Mesothelial cell of epicardium (in vitro differentiated cells): Measurements from ENCODE around the gene CFTR. TPM values are rescaled to one million over a fixed set of nuclear protein-coding genes. Genes with fewer than 3 reads are reported as not detected.

Experiments
- DNase-seq, 2 experiments: peaks; one replicate each; pipeline ENCODE4 v3.0.0; 2021; ENCODE audit warnings: low spot score in 2 of 2; ENCODE audit not compliant: unreplicated experiment in 2 of 2
- H3K27ac Mint-ChIP-seq: 2 replicates; pipeline ENCODE4 v1.8.0; 2021; ENCODE audit warnings: mixed read lengths
- H3K27me3 Mint-ChIP-seq: 2 replicates; pipeline ENCODE4 v1.8.0; 2021; ENCODE audit warnings: low read depth, mixed read lengths
- H3K36me3 Mint-ChIP-seq: 2 replicates; pipeline ENCODE4 v1.8.0; 2021; ENCODE audit warnings: mixed read lengths
- H3K4me1 Mint-ChIP-seq: 2 replicates; pipeline ENCODE4 v1.8.0; 2021; ENCODE audit warnings: mixed read lengths
- H3K4me3 Mint-ChIP-seq: 2 replicates; pipeline ENCODE4 v1.8.0; 2021; ENCODE audit warnings: mild to moderate bottlenecking, moderate library complexity, mixed read lengths
- H3K9me3 Mint-ChIP-seq: 2 replicates; pipeline ENCODE4 v1.8.0; 2021; ENCODE audit warnings: mixed read lengths
- CTCF ChIP-seq: fragments of 200-600 bp; sonication (generic); IDR thresholded peaks from one replicate; pipeline ENCODE4 v1.5.0; 2021; ENCODE audit warnings: antibody characterized with exemption; ENCODE audit not compliant: unreplicated experiment
- total RNA-seq: library from RNA; stranded (reverse); gene quantifications from 3 replicates; pipeline ENCODE4 v1.2.1, GENCODE V29; 2021

Gene CFTR
- total RNA-seq, 1 donor from 2014 or later, result 2.7 TPM

GRCh38 chr7:117645481-117646165 is 165.8 kb downstream of the CFTR start:
- H3K27ac Mint-ChIP-seq, result no peak overlapping the region
- no peaks in the 10 kb centered on the region for H3K27me3 Mint-ChIP-seq
- peaks cover 24% of the 10 kb centered on the region for H3K4me1 Mint-ChIP-seq
- H3K36me3 Mint-ChIP-seq, result no peaks in the 10 kb centered on the region
- no peaks in the 10 kb centered on the region for H3K9me3 Mint-ChIP-seq
- H3K4me3 Mint-ChIP-seq, result no peak overlapping the region
- DNase-seq, result no peak
- TF ChIP-seq CTCF, result no peak

GRCh38 chr7:117648203-117648866 is 168.5 kb downstream of the CFTR start:
- no peaks in the 10 kb centered on the region for H3K36me3 Mint-ChIP-seq
- H3K27ac Mint-ChIP-seq, result no peak overlapping the region
- no peak overlapping the region for H3K4me3 Mint-ChIP-seq

GRCh38 chr7:117652943-117653680 is 173.3 kb downstream of the CFTR start:
- DNase-seq, result no peak
- Mint-ChIP-seq H3K4me3 (no peak overlapping the region), H3K4me1 (peaks cover 4% of the 10 kb centered on the region), H3K27ac (no peak overlapping the region), H3K36me3 (no peaks in the 10 kb centered on the region), H3K27me3 (no peaks in the 10 kb centered on the region), H3K9me3 (peaks cover 3% of the 10 kb centered on the region)
- no peak for TF ChIP-seq CTCF

More at GRCh38 chr7:117648203-117648866, 168.5 kb downstream of the CFTR start:
- TF ChIP-seq CTCF, result no peak
- peaks cover 20% of the 10 kb centered on the region for H3K4me1 Mint-ChIP-seq
- no peaks in the 10 kb centered on the region for H3K27me3 Mint-ChIP-seq
- no peaks in the 10 kb centered on the region for H3K9me3 Mint-ChIP-seq
- no peak for DNase-seq

- no peak for TF ChIP-seq CTCF
- Mint-ChIP-seq H3K36me3 (no peaks in the 10 kb centered on the region), H3K4me1 (no peaks in the 10 kb centered on the region), H3K4me3 (no peak overlapping the region), H3K27me3 (no peaks in the 10 kb centered on the region), H3K27ac (no peak overlapping the region), H3K9me3 (peaks cover 3% of the 10 kb centered on the region)
- DNase-seq, result no peak
Measured at GRCh38 chr7:117654780-117655179, 175.0 kb downstream of the CFTR start.

GRCh38 chr7:117656806-117657205 is 177.0 kb downstream of the CFTR start:
- Mint-ChIP-seq H3K27ac (no peak overlapping the region), H3K4me1 (peaks cover 3% of the 10 kb centered on the region), H3K27me3 (no peaks in the 10 kb centered on the region), H3K36me3 (no peaks in the 10 kb centered on the region), H3K9me3 (peaks cover 3% of the 10 kb centered on the region), H3K4me3 (no peak overlapping the region)
- TF ChIP-seq CTCF, result no peak
- no peak for DNase-seq
